ENCODE measurements around the gene MXD4.

GRCh38 chr4:2218436-2218835 lies 43.5 kb downstream of the MXD4 start:
- TF ChIP-seq CTCF (IDR thresholded peaks at IDR 0.05) (no peak), POLR2A (IDR thresholded peaks at IDR 0.05) (no peak)

All from adrenal gland (tissue), 5 donors.